Measurements from ENCODE around the gene EPB41L4A. TPM values are rescaled to one million over a fixed set of nuclear protein-coding genes. Genes with fewer than 3 reads are reported as not detected.

The EPB41L4A gene
- total RNA-seq, 2 donors from 2014 or later = 7.0 to 16.2 TPM

DNA sequence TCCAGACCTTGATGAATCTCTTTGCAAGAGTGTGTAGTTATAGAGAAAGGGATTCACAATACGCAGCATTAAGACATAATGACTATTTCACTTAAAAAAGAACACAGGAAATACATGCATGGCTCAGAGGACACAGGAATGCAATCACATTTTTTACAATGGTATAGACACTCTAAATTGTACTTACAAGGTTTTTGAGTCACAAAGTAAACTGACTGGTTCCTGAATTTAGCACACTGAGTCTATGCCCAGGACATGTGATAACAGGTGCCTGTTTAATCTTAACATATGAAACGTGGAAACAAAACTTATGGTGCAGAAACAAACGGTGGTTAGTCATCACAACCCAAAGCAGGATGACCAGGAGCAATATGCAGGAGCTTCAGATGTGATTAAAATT lies 6.7 kb downstream of the EPB41L4A start:
- intact Hi-C loops (cut with DNase I) = loop anchor here (10.0 kb wide), 1 partner anchor 198 kb away; no protein-coding TSS in a partner anchor
- H3K27me3 ChIP-seq = no peaks in the 10 kb centered on the region
- H3K9me3 ChIP-seq = no peaks in the 10 kb centered on the region
- H3K36me3 ChIP-seq (replicated peaks in 1 of 2; ENCODE audit: insufficient read depth in 1 of 2, low read depth in 2 of 2) = no peaks in the 10 kb centered on the region
- no peak overlapping the region for H3K4me3 ChIP-seq
- WGBS, 2 donors = 41 to 46% methylated on average over 3 of the region's 3 CpGs
- no peak overlapping the region for H3K27ac ChIP-seq
- peaks cover 7% of the 10 kb centered on the region for H3K4me1 ChIP-seq
- TF ChIP-seq, protein P1, sequence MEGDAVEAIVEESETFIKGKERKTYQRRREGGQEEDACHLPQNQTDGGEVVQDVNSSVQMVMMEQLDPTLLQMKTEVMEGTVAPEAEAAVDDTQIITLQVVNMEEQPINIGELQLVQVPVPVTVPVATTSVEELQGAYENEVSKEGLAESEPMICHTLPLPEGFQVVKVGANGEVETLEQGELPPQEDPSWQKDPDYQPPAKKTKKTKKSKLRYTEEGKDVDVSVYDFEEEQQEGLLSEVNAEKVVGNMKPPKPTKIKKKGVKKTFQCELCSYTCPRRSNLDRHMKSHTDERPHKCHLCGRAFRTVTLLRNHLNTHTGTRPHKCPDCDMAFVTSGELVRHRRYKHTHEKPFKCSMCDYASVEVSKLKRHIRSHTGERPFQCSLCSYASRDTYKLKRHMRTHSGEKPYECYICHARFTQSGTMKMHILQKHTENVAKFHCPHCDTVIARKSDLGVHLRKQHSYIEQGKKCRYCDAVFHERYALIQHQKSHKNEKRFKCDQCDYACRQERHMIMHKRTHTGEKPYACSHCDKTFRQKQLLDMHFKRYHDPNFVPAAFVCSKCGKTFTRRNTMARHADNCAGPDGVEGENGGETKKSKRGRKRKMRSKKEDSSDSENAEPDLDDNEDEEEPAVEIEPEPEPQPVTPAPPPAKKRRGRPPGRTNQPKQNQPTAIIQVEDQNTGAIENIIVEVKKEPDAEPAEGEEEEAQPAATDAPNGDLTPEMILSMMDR (IDR thresholded peaks at IDR 0.05) = no peak
- TF ChIP-seq POLR2A (IDR thresholded peaks at IDR 0.05) = no peak
- ATAC-seq (no peak), DNase-seq (no peak)

DNA sequence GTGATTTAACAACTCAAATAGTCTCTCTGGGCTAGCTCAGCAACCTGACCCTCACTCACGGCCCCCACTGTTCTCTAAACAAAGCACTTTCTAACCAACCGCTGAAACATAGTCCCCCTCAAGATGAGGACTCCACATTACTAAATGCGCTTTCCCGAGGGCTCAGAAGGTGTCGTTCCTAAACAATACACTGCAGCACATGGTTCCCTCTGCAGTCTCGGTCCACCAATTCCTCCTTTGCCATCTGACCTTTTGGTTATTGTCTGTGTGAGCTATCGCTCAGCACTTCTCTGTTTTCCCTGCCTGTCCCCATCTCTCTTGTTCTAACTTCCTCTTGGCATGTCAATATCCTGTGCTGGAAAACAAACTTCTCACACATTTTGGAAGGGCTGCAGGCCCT lies 7.2 kb downstream of the EPB41L4A start:
- no peak overlapping the region for H3K27ac ChIP-seq
- H3K27me3 ChIP-seq = no peaks in the 10 kb centered on the region
- DNase-seq (no peak), ATAC-seq (no peak)
- no peak overlapping the region for H3K4me3 ChIP-seq
- peaks cover 11% of the 10 kb centered on the region for H3K4me1 ChIP-seq
- intact Hi-C loops (cut with DNase I) = loop anchor here (10.0 kb wide), 1 partner anchor 197 kb away; no protein-coding TSS in a partner anchor
- no peaks in the 10 kb centered on the region for H3K36me3 ChIP-seq (replicated peaks in 1 of 2; ENCODE audit: insufficient read depth in 1 of 2, low read depth in 2 of 2)
- no peaks in the 10 kb centered on the region for H3K9me3 ChIP-seq
- no peak for TF ChIP-seq POLR2A (IDR thresholded peaks at IDR 0.05)
- TF ChIP-seq, protein P1 (IDR thresholded peaks at IDR 0.05) = no peak
- WGBS, 2 donors = 72 to 77% methylated on average over 7 of the region's 7 CpGs

DNA sequence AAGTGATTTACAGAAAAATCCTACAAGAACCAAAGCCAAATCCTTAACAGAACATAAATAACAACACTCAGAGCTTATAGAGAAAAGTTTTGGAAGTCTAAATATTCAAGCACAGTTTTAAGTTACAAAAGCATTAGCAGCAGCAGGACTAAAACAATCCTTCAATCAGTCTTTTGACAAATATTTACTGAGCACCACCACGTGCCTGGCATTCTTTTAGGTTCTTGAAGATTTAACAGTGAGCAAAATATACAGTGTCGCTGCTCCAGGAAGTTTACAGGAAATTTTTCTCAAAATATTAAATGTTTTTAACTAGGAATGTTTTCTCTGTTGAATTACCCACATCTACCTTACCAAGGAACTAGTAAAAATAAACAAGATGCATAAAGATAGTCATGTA lies 11.4 kb downstream of the EPB41L4A start:
- no peaks in the 10 kb centered on the region for H3K9me3 ChIP-seq
- WGBS, 2 donors = 16 to 20% methylated on average over 2 of the region's 2 CpGs
- peaks cover 11% of the 10 kb centered on the region for H3K4me1 ChIP-seq
- no peak overlapping the region for H3K4me3 ChIP-seq
- H3K27ac ChIP-seq = no peak overlapping the region
- no peaks in the 10 kb centered on the region for H3K36me3 ChIP-seq (replicated peaks in 1 of 2; ENCODE audit: insufficient read depth in 1 of 2, low read depth in 2 of 2)
- ATAC-seq (no peak), DNase-seq (no peak)
- no peaks in the 10 kb centered on the region for H3K27me3 ChIP-seq
- intact Hi-C loops (cut with DNase I) = no loop called here
- TF ChIP-seq, protein P1 (IDR thresholded peaks at IDR 0.05) = no peak
- TF ChIP-seq POLR2A (IDR thresholded peaks at IDR 0.05) = no peak

DNA sequence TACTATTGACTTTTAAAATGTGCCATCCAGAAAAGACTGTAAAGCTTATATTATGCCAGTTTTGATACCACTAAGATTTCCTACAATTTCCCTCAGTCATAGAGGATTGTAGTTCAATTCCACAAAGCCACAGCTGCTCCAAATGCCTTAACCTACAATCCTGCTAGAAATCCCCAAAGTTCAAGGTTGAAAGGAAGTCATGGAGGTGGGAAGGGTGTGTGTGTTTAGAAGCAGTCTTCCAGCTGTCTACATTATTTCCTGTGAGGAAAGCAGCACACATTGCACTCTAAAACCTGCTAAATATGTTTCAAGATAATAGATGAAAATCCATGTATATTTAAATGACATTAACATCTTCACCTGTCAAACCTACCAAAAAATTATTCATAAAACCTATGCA lies 11.8 kb downstream of the EPB41L4A start:
- no peak overlapping the region for H3K27ac ChIP-seq
- H3K36me3 ChIP-seq (replicated peaks in 1 of 2; ENCODE audit: insufficient read depth in 1 of 2, low read depth in 2 of 2) = no peaks in the 10 kb centered on the region
- TF ChIP-seq, protein P1 (IDR thresholded peaks at IDR 0.05) = no peak
- TF ChIP-seq POLR2A (IDR thresholded peaks at IDR 0.05) = no peak
- DNase-seq = no peak
- H3K27me3 ChIP-seq = no peaks in the 10 kb centered on the region
- intact Hi-C loops (cut with DNase I) = no loop called here
- ATAC-seq = no peak
- no peak overlapping the region for H3K4me3 ChIP-seq
- H3K9me3 ChIP-seq = no peaks in the 10 kb centered on the region
- H3K4me1 ChIP-seq = peaks cover 11% of the 10 kb centered on the region

DNA sequence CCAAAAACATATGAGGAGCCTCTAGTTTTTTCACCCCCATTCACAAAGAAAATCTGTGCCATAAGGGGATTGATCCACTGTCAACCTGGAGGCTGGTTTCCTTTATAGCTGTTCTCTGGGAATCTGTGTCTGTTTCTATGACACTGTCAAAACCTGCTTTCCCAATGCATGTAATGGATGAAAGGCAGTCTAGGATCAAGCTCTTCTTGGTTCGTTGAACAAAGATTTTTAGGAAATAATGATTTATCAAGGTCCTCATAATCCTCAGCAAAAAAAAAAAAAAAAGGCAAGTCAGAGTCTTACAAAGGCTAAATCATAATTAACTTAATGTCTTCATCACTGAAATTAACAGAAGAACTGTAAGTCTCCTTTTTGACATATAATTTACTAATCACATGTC lies 16.0 kb downstream of the EPB41L4A start:
- WGBS, 2 donors = 50 to 55% methylated on average over 1 of the region's 1 CpG

More for the DNA sequence above, 16.0 kb downstream of the EPB41L4A start:
- TF ChIP-seq, protein P1 (IDR thresholded peaks at IDR 0.05) = no peak
- no peak for TF ChIP-seq POLR2A (IDR thresholded peaks at IDR 0.05)
- Histone ChIP-seq H3K4me3 (no peak overlapping the region), H3K4me1 (peaks cover 11% of the 10 kb centered on the region), H3K27ac (no peak overlapping the region), H3K27me3 (no peaks in the 10 kb centered on the region), H3K9me3 (no peaks in the 10 kb centered on the region), H3K36me3 (replicated peaks in 1 of 2; ENCODE audit: insufficient read depth in 1 of 2, low read depth in 2 of 2) (no peaks in the 10 kb centered on the region)
- intact Hi-C loops (cut with DNase I) = no loop called here
- no peak for ATAC-seq
- no peak for DNase-seq

Measured in body of pancreas (tissue), 4 donors.